ENCODE measurements around the gene CD86. TPM values are rescaled to one million over a fixed set of nuclear protein-coding genes. Genes with fewer than 3 reads are reported as not detected.
A peak's percentile ranks its signal among the peaks of the same experiment; 100 is the strongest.
"Not testable (repeated sequence)": the region's sequence is repeated elsewhere in the genome, so short reads cannot be mapped to it uniquely, and the experiment has no call there.

The CD86 gene
- total RNA-seq, 1 donor from 2014 or later = 1.4 TPM

DNA sequence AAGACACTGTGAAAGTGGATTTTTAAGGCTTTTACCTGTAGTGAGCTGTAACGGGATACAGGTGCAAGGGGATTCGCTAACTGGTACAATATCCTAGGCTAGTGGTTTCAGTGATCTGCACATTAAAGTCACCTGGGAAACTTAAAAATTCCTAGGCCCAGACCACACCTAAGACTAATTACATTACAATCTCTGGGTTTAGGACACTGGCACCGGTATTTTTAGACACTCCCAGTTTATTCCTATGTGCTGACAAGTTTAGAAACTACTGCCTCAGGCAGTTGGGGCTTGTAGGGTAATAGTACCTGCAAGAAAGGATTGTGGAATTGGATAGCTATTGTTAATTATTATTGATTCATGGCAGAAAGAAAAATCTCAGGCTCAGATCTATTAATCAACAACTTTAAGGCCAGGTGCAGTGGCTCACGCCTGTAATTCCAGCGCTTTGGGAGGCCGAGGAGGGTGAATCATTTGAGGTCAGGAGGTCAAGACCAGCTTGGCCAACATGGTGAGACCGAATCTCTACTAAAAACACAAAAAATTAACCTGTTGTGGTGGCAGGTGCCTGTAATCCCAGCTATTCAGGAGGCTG lies 77.9 kb downstream of the CD86 start:
- DNase-seq (ENCODE audit: low spot score) (no peak), ATAC-seq (no peak)

DNA sequence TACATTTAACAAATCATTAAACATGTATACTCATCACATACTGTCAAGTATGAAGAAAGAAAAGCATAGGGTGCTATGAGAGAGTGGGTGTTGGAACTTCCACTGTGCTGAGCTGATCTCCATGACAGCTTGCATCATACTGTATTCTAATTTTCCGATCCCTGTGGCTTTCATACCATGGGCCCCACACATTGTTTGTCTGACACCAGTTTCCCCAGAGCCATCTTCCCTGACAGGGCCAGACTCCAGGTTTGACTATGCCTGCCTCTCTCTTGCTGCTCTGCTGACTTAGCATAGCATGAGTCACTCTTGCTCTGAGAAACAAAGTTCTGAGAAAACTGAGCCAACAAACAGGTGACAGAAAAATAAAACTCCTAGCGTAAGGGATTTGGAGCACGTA lies 91.3 kb downstream of the CD86 start:
- ATAC-seq (no peak), DNase-seq (ENCODE audit: low spot score) (no peak)

DNA sequence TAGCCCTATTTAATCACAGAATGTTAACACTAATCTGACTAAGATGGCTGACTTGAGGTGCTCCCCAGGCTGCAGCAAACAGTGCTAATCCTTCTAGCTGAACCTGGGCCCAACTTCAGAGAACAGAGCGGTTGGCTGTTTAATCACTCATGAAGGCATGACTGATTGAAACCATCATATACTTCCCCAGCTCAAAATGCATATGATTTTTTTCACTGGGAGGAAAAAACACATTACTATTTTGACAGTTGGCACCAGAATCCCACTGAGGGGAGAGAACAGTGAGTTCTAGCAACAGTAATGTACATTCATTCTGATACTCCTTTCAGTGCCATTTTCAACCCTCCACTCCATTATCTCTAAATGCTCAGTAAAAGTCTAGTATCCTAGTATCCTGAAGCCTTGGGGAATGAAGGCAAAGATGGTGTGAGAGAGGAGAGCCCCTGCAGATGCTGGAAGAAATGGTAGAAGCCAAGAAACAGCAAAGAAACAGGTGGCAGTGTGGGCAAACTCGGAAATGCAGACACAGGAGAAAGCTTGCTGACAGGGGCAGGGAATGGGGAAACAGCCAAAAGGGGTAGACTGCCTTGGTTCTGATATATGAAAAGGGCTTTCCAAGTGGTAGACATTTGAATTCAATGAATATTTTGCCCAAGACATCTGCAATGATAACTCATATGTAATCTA lies 93.9 kb downstream of the CD86 start:
- no peak for DNase-seq (ENCODE audit: low spot score)
- ATAC-seq = no peak

DNA sequence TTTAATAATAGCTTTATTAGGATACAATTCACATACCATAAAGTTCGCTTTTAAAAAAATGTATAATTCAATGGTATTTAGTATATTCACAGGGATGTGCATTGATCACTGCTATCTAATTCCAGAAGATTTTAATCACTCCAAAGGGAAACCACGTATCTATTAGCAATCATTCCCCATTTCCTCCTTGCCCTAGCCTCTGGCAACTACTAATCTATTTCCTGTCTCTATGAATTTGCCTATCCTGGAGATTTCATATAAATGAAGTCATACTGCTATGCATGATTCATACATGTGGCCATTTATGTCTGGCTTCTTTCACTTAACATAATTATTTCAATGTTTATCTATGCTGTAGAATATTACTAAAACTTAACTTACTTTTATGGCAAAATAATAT lies 96.3 kb downstream of the CD86 start:
- DNase-seq (ENCODE audit: low spot score) (no peak), ATAC-seq (no peak)

DNA sequence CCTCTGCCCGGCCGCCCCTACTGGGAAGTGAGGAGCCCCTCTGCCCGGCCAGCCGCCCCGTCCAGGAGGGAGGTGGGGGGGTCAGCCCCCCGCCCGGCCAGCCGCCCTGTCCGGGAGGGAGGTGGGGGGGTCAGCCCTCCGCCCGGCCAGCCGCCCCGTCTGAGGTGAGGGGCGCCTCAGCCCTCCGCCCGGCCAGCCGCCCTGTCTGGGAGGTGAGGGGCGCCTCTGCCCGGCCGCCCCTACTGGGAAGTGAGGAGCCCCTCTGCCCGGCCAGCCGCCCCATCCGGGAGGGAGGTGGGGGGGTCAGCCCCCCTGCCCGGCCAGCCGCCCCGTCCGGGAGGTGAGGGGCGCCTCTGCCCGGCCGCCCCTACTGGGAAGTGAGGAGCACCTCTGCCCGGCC lies 109.8 kb downstream of the CD86 start:
- ATAC-seq; DNase-seq (ENCODE audit: low spot score): not testable (repeated sequence)

DNA sequence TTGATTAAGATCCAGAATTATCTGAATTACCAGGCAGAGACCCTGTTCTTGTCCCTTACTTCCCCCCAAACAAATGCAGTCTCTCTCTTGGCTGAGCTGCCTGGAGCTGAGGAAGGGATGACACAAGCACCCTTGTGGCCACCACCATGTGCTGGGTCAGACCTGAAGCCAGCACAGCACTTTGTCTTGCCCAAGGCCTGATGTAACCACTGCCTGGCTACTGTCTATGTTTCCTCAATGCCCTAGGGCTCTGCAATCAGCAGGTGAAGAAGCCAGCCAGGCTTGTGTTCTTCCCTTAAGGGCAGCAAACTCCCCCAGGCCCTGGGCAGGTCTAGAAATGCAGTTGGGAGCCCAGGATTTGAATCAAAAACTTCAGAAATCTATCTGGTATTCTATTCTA lies 112.5 kb downstream of the CD86 start:
- ATAC-seq (peak; percentile 13), DNase-seq (ENCODE audit: low spot score) (no peak)

DNA sequence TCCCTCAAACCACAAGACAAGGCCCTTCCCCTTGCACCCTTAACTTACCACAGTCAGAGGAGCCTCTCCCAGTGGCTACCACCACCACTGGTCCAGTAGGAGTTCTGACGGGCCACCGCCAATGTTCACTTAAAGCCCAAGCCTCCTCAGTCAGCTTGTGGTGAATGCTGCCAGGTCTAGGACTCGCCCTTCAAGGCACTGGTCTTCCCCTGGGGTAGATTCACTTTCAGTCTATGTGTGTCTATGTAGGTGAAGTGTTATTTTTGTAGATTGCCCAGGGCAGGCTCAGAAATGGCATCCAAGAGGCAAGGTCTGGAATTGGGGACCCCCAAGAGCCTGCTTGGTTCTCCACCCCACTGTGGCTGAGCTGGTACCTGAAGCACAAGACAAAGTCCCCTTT lies 112.9 kb downstream of the CD86 start:
- DNase-seq (ENCODE audit: low spot score) = no peak
- ATAC-seq = no peak

DNA sequence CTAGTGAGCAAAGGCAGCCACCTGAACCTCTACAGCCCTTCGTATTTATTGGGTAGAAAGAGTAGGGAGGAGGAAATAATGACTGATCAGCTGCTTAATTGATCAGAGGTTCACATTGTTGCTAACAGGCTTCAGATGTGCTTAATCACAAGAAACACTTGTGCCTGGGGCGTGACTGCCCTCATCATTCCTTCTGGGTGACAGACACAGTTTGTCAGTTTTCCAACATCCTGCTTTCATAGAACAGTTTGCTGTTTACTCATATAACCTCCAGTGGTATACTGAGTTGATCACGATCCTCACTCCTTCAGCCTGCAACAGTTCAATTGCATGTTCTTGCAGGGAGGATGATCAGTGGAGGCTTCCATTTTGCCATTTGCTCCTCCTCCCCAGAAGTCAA lies 114.7 kb downstream of the CD86 start:
- ATAC-seq (no peak), DNase-seq (ENCODE audit: low spot score) (no peak)

Other genes starting within 250 kb of the CD86 start
- 3.9 TPM for gene IQCB1, start 220.3 kb upstream of the CD86 start, total RNA-seq
- gene EAF2, start 220.2 kb upstream of the CD86 start, total RNA-seq = 2.2 TPM
- gene SLC15A2, start 161.0 kb upstream of the CD86 start, total RNA-seq = 1.5 TPM
- gene ILDR1, start 33.1 kb upstream of the CD86 start, total RNA-seq = 0.15 TPM
- gene CASR, start 128.3 kb downstream of the CD86 start, total RNA-seq = 0.30 TPM